ENCODE measurements around the gene C15orf62.

C15orf62 gene

DNA sequence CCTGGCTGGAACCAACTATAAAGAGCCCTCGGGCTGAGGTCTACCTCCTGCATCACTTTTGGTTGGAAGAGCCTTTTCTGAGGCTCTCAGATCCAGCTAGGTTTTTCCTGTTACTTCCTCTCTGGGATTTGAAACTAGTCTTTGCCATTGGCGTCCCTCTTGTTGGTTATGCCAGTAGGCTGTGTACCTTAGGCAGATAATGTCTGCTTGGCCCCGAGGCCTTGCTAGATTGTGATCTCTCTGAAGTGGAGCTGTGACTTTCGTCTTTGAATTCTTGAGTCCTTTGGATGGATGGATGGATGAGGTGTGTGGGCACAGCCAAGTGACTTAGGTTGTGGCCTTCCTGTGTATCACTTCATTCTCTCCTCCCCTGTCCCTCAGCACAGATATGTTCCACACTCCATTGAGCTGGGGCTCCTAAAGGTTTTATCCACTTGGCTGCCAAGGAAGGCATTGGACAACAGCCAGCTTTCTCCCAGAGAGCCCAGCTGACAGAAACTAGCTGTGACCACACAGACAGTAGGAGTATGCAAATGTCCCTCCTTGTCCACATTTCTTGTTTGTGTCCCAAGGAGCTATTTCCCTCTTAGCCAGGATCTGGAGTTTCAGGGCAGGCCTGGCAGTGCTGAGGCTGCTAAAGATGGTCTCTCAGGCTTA lies 45.4 kb downstream of the C15orf62 start:
- DNase-seq (ENCODE audit: low read depth in 2 of 2), result no peak

DNA sequence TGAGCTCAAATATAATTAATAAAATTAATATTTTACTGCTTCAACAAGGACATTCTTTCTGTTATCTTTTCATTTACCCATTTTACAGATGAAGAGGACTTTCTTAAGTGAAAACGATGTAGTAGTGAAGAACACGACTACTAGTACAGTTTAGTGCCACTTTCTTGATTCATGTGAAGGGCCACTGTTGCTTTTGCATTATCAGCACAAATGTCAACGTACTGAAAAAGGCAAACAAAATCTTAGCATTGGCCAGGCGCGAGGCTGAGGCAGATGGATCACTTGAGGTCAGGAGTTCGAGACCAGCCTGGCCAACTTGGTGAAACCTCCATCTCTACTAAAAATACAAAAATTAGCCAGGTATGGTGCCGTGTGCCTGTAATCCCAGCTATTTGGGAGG lies 49.3 kb downstream of the C15orf62 start:
- DNase-seq (ENCODE audit: low read depth in 2 of 2), result no peak

- DNase-seq (ENCODE audit: low read depth in 2 of 2), result no peak
Measured at GRCh38 chr15:40821195-40821594, 51.4 kb downstream of the C15orf62 start.

Measured in stimulated activated CD4-positive, alpha-beta T cell treated with anti-CD3 and anti-CD28 coated beads, Interleukin-1b, Interleukin-23, amount 100 ng/mL, for 1 hour (primary cell).